GM18858 (cell line): ENCODE data around the gene KCNQ1.

Experiments used
- ATAC-seq: cut with Tn5 transposase; IDR thresholded peaks from one replicate; pipeline ENCODE4 v1.9.1; 2021; ENCODE audit not compliant: unreplicated experiment

KCNQ1 gene

GRCh38 chr11:2586793-2587131 is 142.0 kb downstream of the KCNQ1 start:
- no peak for ATAC-seq

GRCh38 chr11:2587132-2587930 is 142.5 kb downstream of the KCNQ1 start:
- ATAC-seq: no peak

GRCh38 chr11:2587976-2588748 is 143.4 kb downstream of the KCNQ1 start:
- no peak for ATAC-seq

- no peak for ATAC-seq
These were observed 144.2 kb downstream of the KCNQ1 start for GRCh38 chr11:2588809-2589537.

DNA sequence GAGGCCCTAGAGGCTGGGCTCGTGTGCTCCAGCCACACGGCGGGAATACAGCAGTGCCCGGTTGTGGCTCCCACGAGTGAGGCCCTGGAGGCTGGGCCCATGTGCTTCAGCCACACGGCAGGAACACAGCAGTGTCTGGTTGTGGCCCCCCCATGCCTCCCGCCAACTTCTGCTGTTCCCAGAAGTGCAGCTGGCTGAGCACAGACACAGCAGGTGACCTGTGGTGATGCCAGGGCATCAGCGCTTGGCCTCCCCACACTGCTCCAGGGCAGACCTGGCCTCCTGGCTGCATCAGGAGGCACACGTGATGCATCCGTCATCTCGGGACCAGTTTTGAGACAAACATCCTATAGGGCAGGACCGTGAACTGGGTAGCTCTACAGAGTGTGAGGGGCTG is 144.7 kb downstream of the KCNQ1 start:
- ATAC-seq: no peak

DNA sequence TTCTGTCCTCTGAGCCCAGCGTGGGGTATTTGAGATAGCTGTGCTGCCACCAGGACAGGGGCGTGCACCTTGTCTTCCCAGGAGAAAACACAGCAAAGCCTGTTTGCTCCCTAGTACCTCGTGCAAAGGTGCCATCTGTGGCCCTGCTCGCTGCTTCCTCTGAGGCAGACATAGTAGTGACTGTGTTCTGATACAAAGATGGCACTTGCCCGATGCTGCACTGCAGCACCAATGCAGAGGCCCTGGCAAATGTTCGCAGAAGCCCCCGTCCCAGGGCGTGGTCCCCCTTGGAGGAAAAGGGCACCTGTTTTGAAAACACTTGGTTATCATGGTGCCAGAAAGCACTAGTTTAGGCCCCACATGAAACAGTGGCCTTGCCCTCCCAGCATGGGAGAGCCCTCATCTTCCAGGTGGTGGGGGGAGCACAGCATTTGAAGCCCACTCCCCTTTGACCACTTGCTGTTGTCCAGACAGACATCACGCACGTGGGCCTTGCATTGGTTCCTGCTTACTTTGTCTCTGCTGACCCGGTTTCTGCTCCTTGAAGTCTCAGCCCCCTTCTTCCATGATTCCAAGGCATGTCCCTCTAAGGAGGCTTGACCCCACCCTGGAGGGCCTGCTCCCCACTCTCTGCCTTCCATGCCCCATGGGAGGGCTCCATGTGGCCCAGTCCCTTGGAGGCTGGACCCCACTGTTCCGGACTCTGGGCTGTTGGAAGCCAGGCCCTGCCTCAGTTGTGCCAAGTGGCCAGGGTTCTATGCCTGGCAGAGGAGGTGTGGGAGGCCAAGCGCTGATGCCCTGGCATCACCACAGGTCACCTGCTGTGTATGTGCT is 145.5 kb downstream of the KCNQ1 start:
- no peak for ATAC-seq

DNA sequence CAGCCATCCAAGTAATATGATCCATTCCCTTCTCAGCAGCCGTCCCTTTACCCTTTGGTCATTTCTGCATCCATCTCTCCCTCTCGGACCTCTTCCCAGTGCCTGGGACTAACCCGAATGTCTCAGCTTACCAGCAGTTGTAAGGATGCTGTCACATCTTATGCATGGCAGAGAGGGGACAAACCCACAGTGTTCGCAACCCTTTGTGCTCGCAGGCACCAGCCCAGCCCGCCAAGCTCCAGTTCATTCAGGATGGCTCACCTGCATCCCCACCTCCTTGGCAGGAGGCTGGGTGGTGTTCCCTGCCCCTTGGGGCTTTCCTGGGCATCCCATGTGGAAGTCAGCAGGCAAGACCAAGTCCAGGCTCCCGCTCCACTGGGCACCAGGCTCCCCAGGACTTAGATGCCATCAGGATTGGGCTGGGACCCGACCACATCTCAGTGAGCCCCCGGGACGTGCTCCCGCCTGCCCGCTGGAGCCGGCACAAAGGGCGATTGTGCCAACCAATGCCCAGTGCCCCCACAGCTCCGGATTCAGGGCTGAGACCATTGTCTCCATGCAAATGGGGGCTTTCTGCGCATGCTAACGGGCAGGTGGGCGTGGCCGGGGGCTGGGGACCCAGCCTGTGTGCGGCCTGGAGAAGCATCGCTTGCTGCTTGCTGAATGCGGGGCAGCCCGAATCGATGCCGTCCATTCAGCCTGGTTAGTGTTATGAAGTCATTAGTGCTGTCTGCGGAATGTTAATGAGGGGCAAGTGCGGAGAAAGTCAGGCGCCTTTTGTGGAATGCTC is 146.4 kb downstream of the KCNQ1 start:
- ATAC-seq: no peak

DNA sequence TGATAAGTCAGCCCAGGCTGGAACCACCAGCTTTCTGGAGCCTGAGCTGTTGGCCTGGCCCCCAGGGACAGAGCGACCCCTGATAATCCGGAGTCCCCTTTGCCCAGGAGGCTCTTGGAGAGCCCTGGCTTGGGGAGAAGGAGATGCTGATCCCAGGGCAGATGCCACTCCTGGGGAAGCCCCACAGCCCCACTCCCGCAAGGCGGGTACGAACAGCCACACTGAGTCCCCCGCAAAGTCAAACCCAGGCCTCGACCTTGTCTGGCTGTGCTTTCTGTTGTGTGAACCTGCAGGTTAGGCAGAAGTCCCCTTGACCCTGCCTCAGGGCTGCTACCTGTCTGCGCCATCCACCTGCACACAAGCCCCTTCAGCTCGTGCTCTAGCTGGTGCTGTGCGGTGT is 147.0 kb downstream of the KCNQ1 start:
- no peak for ATAC-seq

- no peak for ATAC-seq
These were observed 148.0 kb downstream of the KCNQ1 start for GRCh38 chr11:2592559-2593392.

DNA sequence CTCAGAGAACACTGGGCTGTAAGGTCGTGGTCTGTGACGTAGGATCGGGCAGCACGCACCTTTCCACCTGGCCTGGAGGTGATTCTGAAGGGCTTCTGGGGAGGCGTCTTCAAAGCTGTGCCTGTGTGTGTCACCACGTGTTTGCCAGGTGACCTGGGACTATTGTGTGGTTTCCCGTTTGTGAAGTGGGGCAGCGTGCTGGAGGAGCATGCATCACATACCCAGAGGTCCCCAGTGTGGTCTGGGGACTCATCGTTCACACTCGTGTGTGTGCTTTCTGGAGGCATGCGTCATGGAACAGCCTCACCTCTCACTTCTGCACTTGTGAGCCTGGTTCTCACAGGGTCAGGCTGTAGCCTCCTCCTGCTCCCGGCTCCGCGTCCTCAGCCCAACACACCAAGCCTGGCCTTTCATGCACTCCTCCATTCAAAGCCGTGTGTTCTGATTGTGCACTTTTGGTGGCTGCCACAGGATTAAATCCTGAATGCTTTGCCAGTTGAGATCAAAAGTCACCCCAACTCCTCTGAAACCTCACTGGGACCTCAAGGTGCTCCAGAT is 148.7 kb downstream of the KCNQ1 start:
- ATAC-seq: no peak

DNA sequence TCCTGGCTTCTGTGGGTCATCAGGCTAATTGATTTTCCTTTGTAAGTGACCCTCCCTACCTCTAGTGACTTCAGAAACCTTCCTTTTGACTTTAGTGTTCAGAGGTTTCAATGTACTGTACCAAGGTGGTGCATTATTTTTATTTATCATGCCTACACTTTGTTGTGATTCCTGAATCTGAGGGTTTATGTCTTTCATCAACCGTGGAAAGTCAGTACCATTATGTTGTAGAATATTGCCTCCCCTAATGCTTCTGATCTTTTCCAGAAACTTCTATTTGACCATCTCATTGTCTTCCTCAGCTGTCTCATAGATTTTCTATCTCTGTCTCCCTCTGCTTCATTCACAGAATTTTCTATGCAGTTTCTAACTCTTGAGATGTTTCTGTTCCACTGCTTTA is 149.5 kb downstream of the KCNQ1 start:
- no peak for ATAC-seq

- ATAC-seq: no peak
These were observed 150.4 kb downstream of the KCNQ1 start for GRCh38 chr11:2595204-2595603.

DNA sequence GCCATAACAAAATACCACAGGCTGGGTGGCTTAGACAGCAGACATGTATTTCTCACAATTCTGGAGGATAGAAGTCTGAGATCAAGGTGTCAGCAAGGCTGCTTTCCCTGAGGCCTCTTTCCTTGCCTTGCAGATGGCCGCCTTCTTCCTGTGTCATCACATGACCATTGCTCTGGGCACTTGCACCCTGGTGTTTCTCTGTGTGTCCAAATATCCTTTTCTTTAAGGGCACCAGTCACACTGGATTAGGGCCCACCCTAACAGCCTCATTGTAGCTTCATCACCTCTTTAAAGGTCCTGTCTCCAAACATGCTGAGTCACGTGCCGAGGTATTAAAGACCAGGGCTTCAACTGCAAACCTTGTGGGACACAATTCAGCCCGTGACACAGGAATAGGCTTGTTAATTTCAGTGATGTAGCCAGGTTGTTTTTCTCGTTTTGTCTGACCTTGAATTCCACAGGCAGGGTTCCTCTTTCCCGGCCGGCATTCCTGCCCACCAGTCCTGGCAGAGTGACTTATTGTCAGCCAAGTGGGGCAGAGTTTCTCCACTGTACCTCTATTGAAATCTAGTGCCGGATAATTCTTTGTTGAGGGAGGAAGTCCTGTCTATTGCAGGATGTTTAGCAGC is 154.9 kb downstream of the KCNQ1 start:
- ATAC-seq: no peak

DNA sequence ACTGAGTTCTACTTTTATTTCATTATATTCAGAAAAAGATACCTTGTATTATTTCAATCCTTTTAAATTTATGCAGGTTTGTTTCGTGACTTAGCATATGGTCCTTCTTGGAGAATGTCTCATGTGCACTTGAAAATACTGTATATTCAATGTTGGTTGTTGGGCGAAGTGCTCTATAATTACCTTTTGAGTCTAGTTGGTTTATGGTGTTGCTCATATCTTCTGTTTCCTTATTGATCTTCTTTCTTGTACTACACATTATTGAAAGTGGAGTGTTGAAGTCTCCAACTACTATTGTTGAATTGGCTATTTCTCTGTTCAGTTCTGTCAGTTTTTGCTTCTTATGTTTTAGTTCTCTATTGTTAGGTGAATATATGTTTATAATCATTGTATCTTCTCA is 164.5 kb downstream of the KCNQ1 start:
- ATAC-seq: no peak

GRCh38 chr11:2612884-2613571 is 168.2 kb downstream of the KCNQ1 start:
- ATAC-seq: no peak

DNA sequence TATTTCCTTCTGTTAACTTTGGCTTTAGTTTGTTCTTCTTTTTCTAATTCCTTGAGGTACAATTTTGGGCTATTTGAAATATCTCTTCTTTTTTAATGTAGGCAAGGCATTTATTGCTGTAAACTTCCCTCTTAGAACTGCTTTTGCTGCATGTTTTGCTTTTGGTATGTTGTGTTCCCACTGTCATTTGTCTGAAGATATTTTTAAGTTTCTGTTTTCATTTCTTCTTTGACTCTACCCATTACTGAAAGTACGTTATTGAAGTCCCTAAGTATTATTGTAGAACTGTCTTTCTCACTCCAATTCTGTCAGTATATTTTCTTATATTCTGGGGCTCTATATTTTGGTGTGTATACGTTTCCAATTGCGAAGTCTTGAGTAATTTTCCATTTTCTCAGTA is 177.1 kb downstream of the KCNQ1 start:
- ATAC-seq: no peak

- no peak for ATAC-seq
These were observed 180.4 kb downstream of the KCNQ1 start for GRCh38 chr11:2625183-2625582.

- no peak for ATAC-seq
These were observed 185.9 kb downstream of the KCNQ1 start for GRCh38 chr11:2630679-2631078.
